Right lobe of liver (tissue), 4 donors: ENCODE results near the gene OR10G7.
A peak's percentile ranks its signal among the peaks of the same experiment; 100 is the strongest.

Experiments
- CTCF ChIP-seq, 4 donors: fragments of 200-600 bp in 3 of 4; fragments of 450-650 bp in 1 of 4; IDR thresholded peaks; one replicate each; pipeline versions ENCODE4 v1.5.1 to v1.8.0; 2016 to 2022; ENCODE audit warnings: antibody characterized with exemption in 4 of 4, mild to moderate bottlenecking in 2 of 4
- POLR2A ChIP-seq: fragments of 450-650 bp; IDR thresholded peaks from one replicate; pipeline ENCODE4 v1.6.1; 2017; ENCODE audit warnings: antibody characterized with exemption, mild to moderate bottlenecking
- donor health status: DM: no; HTN: no; CAD: no.
- donor health status: DM: no; HTN: no; CAD: no.
- donor health status: DM: no; HTN: yes; CAD: no.

GRCh38 chr11:124070915-124071622 is 29.9 kb upstream of the OR10G7 start:
- peak; percentile 58 to 86 (median 80) for TF ChIP-seq CTCF (IDR thresholded peaks at IDR 0.05)
- no peak for TF ChIP-seq POLR2A
